Measurements from ENCODE around the gene SNURF.
"Not testable (repeated sequence)": the region's sequence is repeated elsewhere in the genome, so short reads cannot be mapped to it uniquely, and the experiment has no call there.

The SNURF gene

DNA sequence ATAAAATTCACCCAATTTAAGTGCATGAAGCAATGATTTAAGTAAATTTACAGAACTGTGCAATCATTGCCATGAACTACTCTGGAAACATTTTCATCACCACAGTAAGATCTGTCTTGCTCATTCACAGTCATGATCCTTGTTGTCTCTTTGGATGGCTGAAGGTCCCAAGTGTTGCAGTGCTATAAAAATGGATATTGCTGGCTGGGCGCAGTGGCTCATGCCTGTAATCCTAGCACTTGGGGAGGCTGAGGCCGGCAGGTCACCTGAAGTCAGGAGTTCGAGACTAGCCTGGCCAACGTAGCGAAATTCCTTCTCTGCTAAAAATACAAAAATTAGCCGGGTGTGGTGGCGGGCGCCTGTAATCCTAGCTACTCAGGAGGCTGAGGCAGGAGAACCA, 17.0 kb downstream of the SNURF start:
- no peak for DNase-seq

DNA sequence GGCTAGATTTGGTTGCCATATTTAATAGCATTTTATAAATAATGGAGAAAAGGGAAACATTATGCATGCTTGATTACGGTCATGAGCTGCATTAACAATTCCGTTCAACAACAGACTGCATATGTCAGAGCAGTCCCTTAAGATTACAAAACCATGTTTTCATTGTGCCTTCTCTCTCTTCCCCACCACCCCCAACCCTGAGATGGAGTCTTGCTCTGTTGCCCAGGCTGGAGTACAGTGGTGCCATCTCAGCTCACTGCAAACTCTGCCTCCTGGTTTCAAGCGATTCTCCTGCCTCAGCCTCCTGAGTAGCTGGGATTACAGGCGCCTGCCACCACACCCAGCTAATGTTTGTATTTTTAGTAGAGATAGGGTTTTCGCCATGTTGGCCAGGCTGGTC, 17.9 kb downstream of the SNURF start:
- not testable (repeated sequence) for DNase-seq

- DNase-seq, result no peak
Measured at GRCh38 chr15:24976932-24977331, 22.1 kb downstream of the SNURF start.

DNA sequence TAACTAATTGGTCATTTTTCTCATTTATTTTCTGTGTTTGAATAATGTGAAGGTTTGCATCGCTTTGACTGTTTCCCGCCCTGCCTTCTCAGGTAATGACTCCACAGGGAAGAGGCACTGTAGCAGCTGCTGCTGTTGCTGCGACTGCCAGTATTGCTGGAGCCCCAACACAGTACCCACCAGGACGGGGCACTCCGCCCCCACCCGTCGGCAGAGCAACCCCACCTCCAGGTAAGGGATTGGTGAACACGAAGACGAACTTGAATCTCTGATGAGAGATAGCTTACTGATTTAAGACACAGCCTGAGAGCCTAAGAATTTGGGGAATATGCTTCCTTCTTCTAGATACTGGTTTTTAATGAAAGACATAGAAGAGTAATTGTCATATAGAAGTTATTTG, 22.9 kb downstream of the SNURF start:
- no peak for DNase-seq

DNA sequence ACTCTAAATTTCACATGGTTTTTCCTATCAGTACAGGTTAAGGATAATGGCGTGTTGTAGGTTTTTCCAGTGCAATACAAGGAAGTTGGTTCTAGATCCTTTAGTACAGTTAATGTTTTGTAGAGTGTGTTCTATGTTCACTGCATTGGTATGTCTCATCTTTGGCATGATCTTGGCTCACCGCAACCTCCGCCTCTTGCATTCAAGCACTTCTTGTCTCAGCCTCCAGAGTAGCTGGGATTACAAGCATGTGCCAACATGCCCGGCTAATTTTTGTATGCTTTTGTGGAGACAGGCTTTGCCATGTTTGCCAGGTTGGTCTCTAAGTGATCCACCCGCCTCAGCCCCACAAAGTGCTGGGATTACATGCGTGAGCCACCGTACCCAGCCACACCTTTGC, 30.4 kb downstream of the SNURF start:
- no peak for DNase-seq

DNA sequence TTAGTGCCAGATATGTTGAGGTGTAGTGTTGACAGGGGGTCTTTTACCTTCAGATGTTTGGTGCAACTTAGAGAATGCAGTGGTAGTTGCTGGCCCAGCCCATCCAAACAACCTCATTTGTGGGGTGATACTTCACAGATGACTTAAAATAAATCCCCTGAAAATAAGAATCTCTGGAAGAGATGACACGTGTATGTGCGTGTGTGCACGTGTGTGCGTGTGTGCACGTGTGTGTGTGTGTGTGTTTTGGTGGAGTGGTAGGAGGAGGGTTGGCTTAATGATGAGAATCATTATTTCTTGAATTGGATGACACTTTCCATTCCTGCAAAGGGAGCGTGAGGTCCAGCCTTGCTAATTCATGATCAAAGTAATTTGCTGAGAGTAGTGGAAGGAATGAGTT, 31.9 kb downstream of the SNURF start:
- DNase-seq, result no peak

Measured in femur (tissue), 1 donor.